ENCODE measurements around the gene PCK2. TPM values are rescaled to one million over a fixed set of nuclear protein-coding genes. Genes with fewer than 3 reads are reported as not detected.

Gene PCK2
- total and polyA plus RNA-seq, 4 donors: 39.8 to 250 (median 221) TPM

DNA sequence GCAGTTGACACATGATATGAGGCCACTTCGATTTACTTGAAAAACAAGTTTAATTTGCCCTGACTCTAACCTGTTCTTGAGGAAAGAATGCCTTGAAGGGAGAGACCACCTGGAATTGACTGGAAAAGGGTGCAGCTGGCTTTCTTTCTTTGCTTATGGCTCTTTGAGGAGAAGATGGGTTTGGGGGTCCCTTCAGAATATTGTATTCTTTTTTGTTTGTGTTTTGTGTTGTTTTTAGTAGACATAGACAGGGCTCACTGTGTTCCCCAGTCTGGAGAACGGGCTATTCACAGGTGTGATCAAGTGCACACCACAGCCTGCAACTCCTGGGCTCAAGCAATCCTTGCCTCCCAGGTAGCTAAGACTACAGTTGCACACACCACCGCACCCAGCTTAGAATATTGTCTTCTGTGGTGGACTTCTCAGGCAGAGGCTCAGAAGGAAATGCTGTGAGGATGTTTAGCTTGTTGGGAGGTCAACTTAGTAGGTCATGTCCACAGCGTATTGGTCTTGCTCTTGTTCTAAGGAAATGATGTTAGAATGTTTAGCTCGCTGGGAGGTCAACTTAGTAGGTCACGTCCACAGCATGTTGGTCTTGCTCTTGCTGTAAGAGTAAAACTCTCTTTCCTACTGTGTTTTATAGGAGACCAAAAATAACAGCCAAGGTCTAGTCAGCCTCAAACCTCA lies 22.2 kb downstream of the PCK2 start:
- 30% methylated on average over 6 of the region's 6 CpGs for WGBS
- Histone ChIP-seq H3K27me3 (ENCODE audit: control insufficient read depth in 4 of 4, insufficient read depth in 4 of 4, low read length in 3 of 4) (no peaks in the 10 kb centered on the region), H3K9ac (ENCODE audit: low read depth in 1 of 2, low read length in 2 of 2) (peak overlapping the region; percentile 96 to 97), H3K9me3 (ENCODE audit: control insufficient read depth in 4 of 4, low read length in 3 of 4) (no peaks in the 10 kb centered on the region), H3K4me1 (ENCODE audit: control insufficient read depth in 4 of 4, insufficient read depth in 4 of 4, low read length in 3 of 4) (peaks cover 3 to 40% (median 33%) of the 10 kb centered on the region in 4 donors), H3K27ac (ENCODE audit: low read depth in 1 of 2, low read length in 2 of 2) (peak overlapping the region; percentile 99 to 100), H3K36me3 (ENCODE audit: control insufficient read depth in 4 of 4, insufficient read depth in 3 of 4, low read depth in 1 of 4, low read length in 3 of 4) (peaks cover 15 to 33% (median 30%) of the 10 kb centered on the region in 4 donors), H3K4me3 (ENCODE audit: low read depth in 1 of 3, low read length in 3 of 3) (peak overlapping the region; percentile 61 to 91 (median 88))
- TF ChIP-seq, protein P1, sequence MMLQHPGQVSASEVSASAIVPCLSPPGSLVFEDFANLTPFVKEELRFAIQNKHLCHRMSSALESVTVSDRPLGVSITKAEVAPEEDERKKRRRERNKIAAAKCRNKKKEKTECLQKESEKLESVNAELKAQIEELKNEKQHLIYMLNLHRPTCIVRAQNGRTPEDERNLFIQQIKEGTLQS (IDR thresholded peaks at IDR 0.05): no peak
- no peak for TF ChIP-seq EGR1 (IDR thresholded peaks at IDR 0.05; ENCODE audit: low read depth in 2 of 2)
- TF ChIP-seq NR2F2 (IDR thresholded peaks at IDR 0.05): no peak
- no peak for DNase-seq (ENCODE audit: low spot score)

DNA sequence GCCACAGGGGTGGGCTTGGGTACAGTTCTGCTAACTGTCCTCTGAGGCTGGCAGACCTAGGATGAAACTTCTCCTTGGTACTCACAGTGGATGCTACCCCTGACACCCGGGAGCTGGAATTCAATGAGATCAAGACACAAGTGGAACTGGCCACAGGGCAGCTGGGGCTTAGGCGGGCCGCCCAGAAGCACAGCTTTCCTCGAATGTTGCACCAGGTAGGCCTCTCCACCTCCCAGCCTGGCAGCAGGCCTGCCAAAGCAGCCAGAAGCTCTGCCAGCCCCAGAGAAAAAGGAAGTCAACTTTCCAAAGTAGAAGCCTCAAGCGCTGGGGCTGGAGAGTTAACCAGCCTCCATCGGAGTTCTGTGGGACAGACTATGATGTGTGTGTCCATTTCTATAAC lies 23.1 kb downstream of the PCK2 start:
- DNase-seq (ENCODE audit: low spot score): no peak
- peak overlapping the region; percentile 61 to 91 (median 88) for H3K4me3 ChIP-seq (ENCODE audit: low read depth in 1 of 3, low read length in 3 of 3)
- H3K36me3 ChIP-seq (ENCODE audit: control insufficient read depth in 4 of 4, insufficient read depth in 3 of 4, low read depth in 1 of 4, low read length in 3 of 4): peaks cover 21 to 39% (median 36%) of the 10 kb centered on the region in 4 donors
- no peaks in the 10 kb centered on the region for H3K27me3 ChIP-seq (ENCODE audit: control insufficient read depth in 4 of 4, insufficient read depth in 4 of 4, low read length in 3 of 4)
- 47% methylated on average over 6 of the region's 6 CpGs for WGBS
- H3K27ac ChIP-seq (ENCODE audit: low read depth in 1 of 2, low read length in 2 of 2): peak overlapping the region; percentile 29 to 100
- TF ChIP-seq RAD21 (IDR thresholded peaks at IDR 0.05): peak; percentile 14 to 27
- no peak for TF ChIP-seq RXRA (IDR thresholded peaks at IDR 0.05)
- TF ChIP-seq HNF4A (conservative IDR thresholded peaks at IDR 0.05): peak in 1 of 2 donors; percentile 27
- peaks cover 3 to 40% (median 33%) of the 10 kb centered on the region in 4 donors for H3K4me1 ChIP-seq (ENCODE audit: control insufficient read depth in 4 of 4, insufficient read depth in 4 of 4, low read length in 3 of 4)
- H3K9ac ChIP-seq (ENCODE audit: low read depth in 1 of 2, low read length in 2 of 2): peak overlapping the region in 1 of 2 donors; percentile 97
- H3K9me3 ChIP-seq (ENCODE audit: control insufficient read depth in 4 of 4, low read length in 3 of 4): no peaks in the 10 kb centered on the region

GRCh38 chr14:24119691-24120090 lies 25.6 kb downstream of the PCK2 start:
- WGBS: 98% methylated on average over 6 of the region's 6 CpGs
- H3K4me1 ChIP-seq (ENCODE audit: control insufficient read depth in 4 of 4, insufficient read depth in 4 of 4, low read length in 3 of 4): peaks cover 3 to 34% (median 28%) of the 10 kb centered on the region in 4 donors
- no peak overlapping the region for H3K4me3 ChIP-seq (ENCODE audit: low read depth in 1 of 3, low read length in 3 of 3)
- peaks cover 28 to 60% (median 54%) of the 10 kb centered on the region in 4 donors for H3K36me3 ChIP-seq (ENCODE audit: control insufficient read depth in 4 of 4, insufficient read depth in 3 of 4, low read depth in 1 of 4, low read length in 3 of 4)
- no peaks in the 10 kb centered on the region for H3K9me3 ChIP-seq (ENCODE audit: control insufficient read depth in 4 of 4, low read length in 3 of 4)
- H3K27me3 ChIP-seq (ENCODE audit: control insufficient read depth in 4 of 4, insufficient read depth in 4 of 4, low read length in 3 of 4): no peaks in the 10 kb centered on the region
- no peak overlapping the region for H3K9ac ChIP-seq (ENCODE audit: low read depth in 1 of 2, low read length in 2 of 2)
- no peak for DNase-seq (ENCODE audit: low spot score)
- no peak overlapping the region for H3K27ac ChIP-seq (ENCODE audit: low read depth in 1 of 2, low read length in 2 of 2)
- TF ChIP-seq HNF4A (conservative IDR thresholded peaks at IDR 0.05) (no peak), GABPA (IDR thresholded peaks at IDR 0.05 in 1 of 2, conservative IDR thresholded peaks at IDR 0.05 in 1 of 2) (no peak)

GRCh38 chr14:24121210-24121609 lies 27.1 kb downstream of the PCK2 start:
- no peak overlapping the region for H3K4me3 ChIP-seq (ENCODE audit: low read depth in 1 of 3, low read length in 3 of 3)
- no peak for DNase-seq (ENCODE audit: low spot score)
- H3K4me1 ChIP-seq (ENCODE audit: control insufficient read depth in 4 of 4, insufficient read depth in 4 of 4, low read length in 3 of 4): peaks cover 3 to 26% (median 20%) of the 10 kb centered on the region in 4 donors
- 96% methylated on average over 8 of the region's 8 CpGs for WGBS
- H3K9ac ChIP-seq (ENCODE audit: low read depth in 1 of 2, low read length in 2 of 2): no peak overlapping the region
- H3K9me3 ChIP-seq (ENCODE audit: control insufficient read depth in 4 of 4, low read length in 3 of 4): no peaks in the 10 kb centered on the region
- H3K36me3 ChIP-seq (ENCODE audit: control insufficient read depth in 4 of 4, insufficient read depth in 3 of 4, low read depth in 1 of 4, low read length in 3 of 4): peaks cover 28 to 60% (median 54%) of the 10 kb centered on the region in 4 donors
- TF ChIP-seq, protein P1 (IDR thresholded peaks at IDR 0.05): no peak
- TF ChIP-seq EGR1 (IDR thresholded peaks at IDR 0.05; ENCODE audit: low read depth in 2 of 2): no peak
- TF ChIP-seq, protein P2, sequence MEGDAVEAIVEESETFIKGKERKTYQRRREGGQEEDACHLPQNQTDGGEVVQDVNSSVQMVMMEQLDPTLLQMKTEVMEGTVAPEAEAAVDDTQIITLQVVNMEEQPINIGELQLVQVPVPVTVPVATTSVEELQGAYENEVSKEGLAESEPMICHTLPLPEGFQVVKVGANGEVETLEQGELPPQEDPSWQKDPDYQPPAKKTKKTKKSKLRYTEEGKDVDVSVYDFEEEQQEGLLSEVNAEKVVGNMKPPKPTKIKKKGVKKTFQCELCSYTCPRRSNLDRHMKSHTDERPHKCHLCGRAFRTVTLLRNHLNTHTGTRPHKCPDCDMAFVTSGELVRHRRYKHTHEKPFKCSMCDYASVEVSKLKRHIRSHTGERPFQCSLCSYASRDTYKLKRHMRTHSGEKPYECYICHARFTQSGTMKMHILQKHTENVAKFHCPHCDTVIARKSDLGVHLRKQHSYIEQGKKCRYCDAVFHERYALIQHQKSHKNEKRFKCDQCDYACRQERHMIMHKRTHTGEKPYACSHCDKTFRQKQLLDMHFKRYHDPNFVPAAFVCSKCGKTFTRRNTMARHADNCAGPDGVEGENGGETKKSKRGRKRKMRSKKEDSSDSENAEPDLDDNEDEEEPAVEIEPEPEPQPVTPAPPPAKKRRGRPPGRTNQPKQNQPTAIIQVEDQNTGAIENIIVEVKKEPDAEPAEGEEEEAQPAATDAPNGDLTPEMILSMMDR (IDR thresholded peaks at IDR 0.05; ENCODE audit: low read depth, low read length, missing input control): no peak
- TF ChIP-seq YY1 (IDR thresholded peaks at IDR 0.05): no peak
- TF ChIP-seq GABPA (IDR thresholded peaks at IDR 0.05 in 1 of 2, conservative IDR thresholded peaks at IDR 0.05 in 1 of 2): no peak
- TF ChIP-seq REST (IDR thresholded peaks at IDR 0.05): no peak
- H3K27me3 ChIP-seq (ENCODE audit: control insufficient read depth in 4 of 4, insufficient read depth in 4 of 4, low read length in 3 of 4): no peaks in the 10 kb centered on the region
- H3K27ac ChIP-seq (ENCODE audit: low read depth in 1 of 2, low read length in 2 of 2): no peak overlapping the region

All from liver (tissue), 9 donors.